ENCODE data around the gene RNF175. TPM values are rescaled to one million over a fixed set of nuclear protein-coding genes. Genes with fewer than 3 reads are reported as not detected.

Gene RNF175
- total RNA-seq, 1 donor, result not detected

GRCh38 chr4:153765894-153766293, 6.1 kb upstream of the RNF175 start:
- no peak for DNase-seq (ENCODE audit: low read depth)
- no peak overlapping the region for H3K4me3 ChIP-seq (ENCODE audit: low read depth, low read length)
- no peak for TF ChIP-seq CTCF (IDR thresholded peaks at IDR 0.05; ENCODE audit: insufficient read depth, low read depth, low read length)

- TF ChIP-seq CTCF (IDR thresholded peaks at IDR 0.05; ENCODE audit: insufficient read depth, low read depth, low read length), result no peak
- no peak overlapping the region for H3K4me3 ChIP-seq (ENCODE audit: low read depth, low read length)
- DNase-seq (ENCODE audit: low read depth), result no peak
These were observed 5.0 kb upstream of the RNF175 start for GRCh38 chr4:153764601-153765368.

GRCh38 chr4:153763404-153763803, 3.6 kb upstream of the RNF175 start:
- no peak overlapping the region for H3K4me3 ChIP-seq (ENCODE audit: low read depth, low read length)
- peak; percentile 20 for TF ChIP-seq CTCF (IDR thresholded peaks at IDR 0.05; ENCODE audit: insufficient read depth, low read depth, low read length)
- no peak for DNase-seq (ENCODE audit: low read depth)

- H3K4me3 ChIP-seq (ENCODE audit: low read depth, low read length), result no peak overlapping the region
- DNase-seq (ENCODE audit: low read depth), result no peak
- no peak for TF ChIP-seq CTCF (IDR thresholded peaks at IDR 0.05; ENCODE audit: insufficient read depth, low read depth, low read length)
These were observed 977 bp downstream of the RNF175 start for GRCh38 chr4:153758688-153759406.

GRCh38 chr4:153758136-153758535, 1.7 kb downstream of the RNF175 start:
- TF ChIP-seq CTCF (IDR thresholded peaks at IDR 0.05; ENCODE audit: insufficient read depth, low read depth, low read length), result no peak
- no peak overlapping the region for H3K4me3 ChIP-seq (ENCODE audit: low read depth, low read length)
- DNase-seq (ENCODE audit: low read depth), result no peak

GRCh38 chr4:153757407-153757806, 2.4 kb downstream of the RNF175 start:
- no peak overlapping the region for H3K4me3 ChIP-seq (ENCODE audit: low read depth, low read length)
- no peak for DNase-seq (ENCODE audit: low read depth)
- no peak for TF ChIP-seq CTCF (IDR thresholded peaks at IDR 0.05; ENCODE audit: insufficient read depth, low read depth, low read length)
